NOMO-1 treated with dmso at 0.1 percent for 144 hours (cell line): ENCODE measurements around the gene FAM110A.
"Not testable (repeated sequence)": the region's sequence is repeated elsewhere in the genome, so short reads cannot be mapped to it uniquely, and the experiment has no call there.

Experiments
- DNase-seq: peaks from one replicate; lab custom pipeline; 2025; ENCODE audit not compliant: unreplicated experiment; lab: John Stamatoyannopoulos, UW

FAM110A gene

DNA sequence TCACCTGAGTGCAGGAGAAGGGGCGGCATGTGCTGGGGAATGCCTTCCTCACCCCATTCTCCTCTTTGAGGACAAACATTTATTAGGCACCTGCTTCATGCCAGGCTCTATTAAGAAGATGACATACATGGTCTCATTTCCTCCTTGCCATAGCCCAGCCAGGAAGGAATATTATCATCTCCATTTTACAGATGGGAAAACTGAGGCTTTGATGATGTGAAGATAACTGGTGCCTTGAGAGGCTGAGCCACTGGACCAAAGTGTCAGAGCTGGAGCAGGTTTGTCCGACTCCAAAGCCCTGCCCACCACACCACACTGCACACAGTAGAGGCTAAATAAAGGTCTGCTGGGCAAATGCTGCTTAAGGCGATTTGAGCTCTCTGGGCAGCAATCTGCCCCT is 37.2 kb downstream of the FAM110A start:
- no peak for DNase-seq

DNA sequence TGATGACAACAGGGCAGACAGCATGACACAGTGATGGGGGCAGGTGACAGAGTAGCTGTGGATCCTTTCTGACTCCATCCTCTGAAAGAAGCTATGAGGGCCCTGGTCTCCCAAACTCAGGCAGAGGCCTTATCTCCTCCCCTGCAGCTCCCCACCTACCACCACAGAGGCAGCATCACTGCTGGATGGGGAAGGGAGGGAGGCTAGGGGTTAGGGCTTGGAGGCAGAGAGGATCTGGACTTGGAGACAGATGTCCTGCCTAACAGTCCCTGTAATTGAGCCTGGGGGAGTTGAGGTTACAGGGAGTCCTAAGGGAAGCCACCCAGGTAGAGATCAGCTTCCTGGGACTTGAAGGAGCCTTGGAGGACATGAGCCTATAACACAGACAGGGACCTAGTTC is 37.9 kb downstream of the FAM110A start:
- DNase-seq: no peak

DNA sequence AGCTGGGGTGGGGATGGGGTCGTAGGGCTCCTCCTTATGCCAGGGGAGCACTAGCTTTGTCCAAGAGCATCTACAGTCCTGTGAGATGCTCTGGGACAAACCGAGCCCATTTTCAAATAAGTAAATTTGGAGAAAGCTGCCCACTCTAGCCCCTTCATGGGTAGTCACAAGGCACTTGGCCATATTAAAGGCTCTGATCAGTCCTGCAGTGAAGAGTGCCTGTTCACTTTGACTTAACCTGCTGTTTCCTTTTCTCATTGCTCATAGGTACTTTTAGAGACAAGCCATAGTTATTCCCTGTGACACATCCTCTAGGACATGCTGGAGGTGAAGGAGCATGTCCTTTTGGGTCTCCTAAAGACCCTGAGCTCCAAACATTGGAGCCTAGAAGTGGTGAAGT is 38.4 kb downstream of the FAM110A start:
- DNase-seq: no peak

DNA sequence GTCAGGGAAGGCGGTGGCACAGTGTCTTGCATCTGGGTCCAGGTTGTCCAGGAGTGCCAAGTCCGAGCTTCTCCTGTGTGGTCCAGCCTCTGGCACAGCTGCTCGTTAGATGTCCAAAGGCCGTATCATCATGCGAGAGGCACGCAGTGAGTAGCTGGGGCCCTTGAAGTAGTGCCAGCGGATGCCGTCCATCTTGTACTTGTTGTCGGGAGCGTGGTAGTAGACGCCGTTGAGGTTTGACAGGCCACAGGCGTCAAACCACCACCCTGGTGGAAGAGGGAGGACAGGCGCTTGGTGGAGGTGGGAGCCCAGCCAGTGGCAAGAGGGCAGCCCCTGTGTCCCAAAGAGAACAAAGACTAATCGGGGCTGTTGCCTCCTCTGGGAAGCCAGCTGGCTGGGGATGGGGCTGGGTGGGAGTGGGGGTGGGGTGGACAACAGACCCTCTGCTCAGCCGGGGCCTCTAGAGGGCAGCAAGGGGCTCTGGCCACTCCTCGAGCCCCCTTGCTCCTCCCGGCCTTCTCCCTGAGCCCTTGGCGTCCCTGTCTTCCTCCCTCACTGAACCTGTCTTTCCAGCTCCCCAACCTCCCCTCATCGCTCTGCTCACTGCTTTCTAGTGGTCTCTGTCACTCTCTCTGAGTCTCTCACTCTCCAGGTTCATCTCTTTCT is 39.5 kb downstream of the FAM110A start:
- no peak for DNase-seq

DNA sequence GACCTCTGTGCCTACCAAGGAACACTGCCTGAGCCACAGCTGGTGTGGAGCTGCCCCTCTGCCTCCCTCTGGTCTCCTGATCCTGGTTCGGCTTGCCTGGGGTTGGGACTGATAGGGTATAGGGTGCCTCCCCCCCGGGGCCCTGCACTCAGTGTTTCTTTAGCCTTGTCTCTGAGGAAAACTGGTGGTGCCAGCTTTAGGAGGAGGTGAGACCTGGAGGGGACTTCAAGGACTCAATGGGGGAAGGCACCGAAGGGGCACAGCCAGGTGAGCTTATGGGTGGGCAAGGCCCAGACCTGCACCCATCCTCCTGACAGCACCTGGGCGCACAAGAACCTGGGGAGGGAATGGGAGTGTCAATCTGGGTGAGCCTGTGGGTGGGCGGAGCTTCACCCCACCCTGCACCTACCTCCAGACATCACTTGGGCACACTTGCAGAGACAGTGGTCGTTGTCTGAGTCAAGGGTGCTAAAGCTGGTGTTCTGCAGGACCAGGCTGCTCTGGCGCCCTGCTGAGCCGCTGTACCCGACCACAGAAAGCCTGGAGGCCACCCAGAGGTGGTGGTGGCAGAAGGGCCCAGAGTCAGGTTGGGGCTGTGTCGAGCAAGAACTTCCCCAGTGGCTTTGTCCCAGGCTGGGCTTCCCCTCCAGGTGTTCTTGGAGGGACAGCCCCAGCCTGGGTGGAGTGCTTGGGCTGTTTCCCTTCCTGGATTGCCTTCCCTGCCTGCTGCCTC is 40.5 kb downstream of the FAM110A start:
- DNase-seq: no peak

DNA sequence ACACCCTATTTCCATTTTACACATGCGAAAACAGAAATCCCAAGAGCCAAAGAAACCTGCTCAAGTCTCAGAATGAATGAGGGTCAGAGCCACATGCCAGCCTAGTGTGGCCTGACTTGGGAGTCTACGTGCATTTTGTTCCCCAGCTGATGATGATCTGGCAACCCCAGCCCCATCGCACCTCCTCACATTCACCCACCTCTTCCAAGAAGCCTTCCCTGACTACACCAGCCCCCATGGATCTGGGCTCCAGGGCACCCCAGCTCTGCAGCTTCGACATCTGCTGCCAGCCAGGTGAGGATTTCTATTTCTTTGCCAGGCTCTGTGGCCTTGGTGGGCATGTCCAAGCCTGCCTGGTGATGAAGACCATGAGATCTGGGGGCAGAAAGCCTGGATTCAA is 41.6 kb downstream of the FAM110A start:
- no peak for DNase-seq

DNA sequence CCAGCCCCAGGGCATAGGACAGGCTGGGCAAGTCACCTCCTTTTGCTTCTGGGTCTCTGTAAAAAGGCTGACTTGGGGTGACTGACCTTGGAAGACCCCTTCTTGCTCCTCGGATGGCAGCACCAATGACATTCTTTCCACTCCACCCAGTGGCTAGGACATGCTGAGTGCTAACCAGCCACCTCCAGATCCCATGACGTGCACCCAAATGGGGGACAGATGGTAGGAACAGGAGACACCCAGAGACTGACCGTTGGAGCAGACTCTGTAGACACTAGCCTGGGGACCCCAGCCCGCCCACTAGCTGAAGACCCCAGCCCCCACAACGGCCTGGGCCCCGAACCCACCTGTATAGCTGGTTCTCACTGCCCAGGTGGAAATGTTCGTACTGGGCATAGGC is 44.3 kb downstream of the FAM110A start:
- no peak for DNase-seq

DNA sequence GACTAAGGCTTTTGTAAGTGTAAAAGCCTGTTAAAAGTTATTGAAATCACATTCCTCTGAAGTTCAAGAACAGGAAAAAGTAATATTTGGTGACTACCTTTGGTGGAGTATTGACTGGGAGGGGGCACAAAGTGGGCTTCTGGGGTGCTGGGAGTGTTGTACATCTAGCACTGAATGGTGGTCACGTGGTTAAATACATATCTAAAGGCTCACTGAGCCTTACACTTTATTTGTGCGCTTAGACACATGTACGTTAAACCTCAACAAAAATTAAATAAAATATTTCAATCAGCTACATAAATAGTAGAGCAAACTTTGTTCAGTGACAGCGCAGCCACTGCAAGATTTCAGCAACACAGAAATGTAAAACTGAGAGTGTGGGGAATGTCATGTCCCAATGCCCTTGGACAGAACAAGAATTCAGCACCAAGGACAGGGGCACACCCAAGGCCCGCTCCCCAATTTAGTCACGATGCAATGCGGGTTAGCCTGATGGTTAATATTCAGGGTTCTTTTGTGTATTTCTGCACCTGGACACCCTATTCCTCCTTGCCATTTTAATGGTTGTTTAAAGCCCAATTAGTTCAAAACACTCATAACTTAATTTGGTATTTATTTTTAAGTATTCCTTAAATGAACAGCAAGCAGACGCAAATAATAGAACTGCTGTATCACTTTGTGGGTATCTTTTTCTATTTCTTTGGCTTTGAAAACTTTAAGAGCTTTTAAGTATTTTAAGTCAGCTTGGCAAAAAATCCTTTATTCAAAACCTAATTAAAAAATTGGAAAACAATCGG is 45.2 kb downstream of the FAM110A start:
- no peak for DNase-seq

DNA sequence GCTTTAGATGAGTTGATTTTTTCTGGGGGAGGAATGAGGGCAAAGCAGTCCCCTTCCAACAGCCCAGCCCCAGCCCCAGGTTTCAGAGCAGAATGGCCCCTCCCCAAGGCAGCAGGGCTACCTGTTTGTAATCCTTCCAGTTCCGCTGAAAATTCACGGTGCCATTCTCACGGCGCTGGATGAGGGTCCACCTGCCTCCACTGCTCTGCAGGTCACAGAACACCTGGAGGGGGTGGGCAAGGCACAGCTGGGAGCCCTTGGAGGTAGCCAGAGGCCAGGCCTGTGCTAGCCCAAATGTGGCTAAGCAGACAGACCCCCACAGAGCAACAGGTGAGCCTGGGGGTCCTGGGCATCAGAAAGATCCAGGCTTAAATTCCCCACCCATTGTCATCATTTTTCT is 46.1 kb downstream of the FAM110A start:
- DNase-seq: no peak

DNA sequence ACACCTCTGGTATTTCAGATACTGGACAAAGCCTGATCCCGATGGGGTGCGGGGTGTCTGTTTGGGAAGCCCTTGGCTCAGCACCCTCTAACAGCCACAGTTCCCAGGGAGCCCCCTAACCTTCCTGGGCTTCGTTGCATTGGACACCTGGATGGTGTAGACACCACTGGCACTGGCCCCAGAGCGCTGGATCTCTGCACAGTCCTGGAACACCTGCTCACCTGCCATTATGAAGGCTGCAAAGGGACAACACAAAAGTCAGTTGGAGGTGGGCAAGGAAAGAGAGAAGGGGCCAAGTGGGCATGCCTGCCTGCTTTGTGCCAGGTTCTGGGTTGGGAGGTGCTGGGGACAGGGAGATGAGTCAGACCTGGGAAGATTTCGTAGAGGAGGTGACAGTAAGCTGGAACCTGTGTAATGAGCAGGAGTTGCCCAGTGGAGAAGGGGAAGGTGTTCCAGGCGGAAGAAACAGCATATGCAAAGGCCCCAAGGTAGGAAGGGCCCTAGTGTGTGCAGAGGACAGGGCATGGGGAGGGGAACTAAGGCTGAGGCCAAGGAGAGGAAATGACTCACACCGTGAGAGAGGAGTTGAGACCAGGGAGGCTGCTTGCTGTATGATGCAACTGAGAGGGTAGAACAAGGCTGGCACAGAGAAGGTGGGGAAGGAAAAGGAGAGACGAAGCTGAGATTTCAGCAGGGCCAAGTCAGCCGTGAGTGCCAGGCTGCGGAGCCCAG is 47.7 kb downstream of the FAM110A start:
- peak; percentile 45 for DNase-seq

DNA sequence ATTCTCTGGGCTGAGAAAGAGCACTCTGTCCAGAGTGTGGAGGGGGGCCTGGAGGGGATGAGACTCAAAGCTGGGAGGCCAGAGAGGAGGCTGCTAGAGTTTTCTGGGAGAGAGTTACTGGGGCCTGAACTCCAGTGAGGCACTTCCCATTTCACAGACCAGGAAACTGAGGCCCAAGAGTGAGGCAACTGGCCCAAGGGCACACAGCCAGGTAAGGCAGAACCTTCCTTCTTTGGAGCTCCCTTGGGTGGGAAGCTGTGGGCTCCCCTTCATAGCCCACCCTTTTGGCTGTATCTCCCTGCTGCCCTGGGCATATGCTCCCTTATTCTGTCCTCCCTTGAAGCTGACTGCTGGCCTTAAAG is 48.2 kb downstream of the FAM110A start:
- DNase-seq: no peak

DNA sequence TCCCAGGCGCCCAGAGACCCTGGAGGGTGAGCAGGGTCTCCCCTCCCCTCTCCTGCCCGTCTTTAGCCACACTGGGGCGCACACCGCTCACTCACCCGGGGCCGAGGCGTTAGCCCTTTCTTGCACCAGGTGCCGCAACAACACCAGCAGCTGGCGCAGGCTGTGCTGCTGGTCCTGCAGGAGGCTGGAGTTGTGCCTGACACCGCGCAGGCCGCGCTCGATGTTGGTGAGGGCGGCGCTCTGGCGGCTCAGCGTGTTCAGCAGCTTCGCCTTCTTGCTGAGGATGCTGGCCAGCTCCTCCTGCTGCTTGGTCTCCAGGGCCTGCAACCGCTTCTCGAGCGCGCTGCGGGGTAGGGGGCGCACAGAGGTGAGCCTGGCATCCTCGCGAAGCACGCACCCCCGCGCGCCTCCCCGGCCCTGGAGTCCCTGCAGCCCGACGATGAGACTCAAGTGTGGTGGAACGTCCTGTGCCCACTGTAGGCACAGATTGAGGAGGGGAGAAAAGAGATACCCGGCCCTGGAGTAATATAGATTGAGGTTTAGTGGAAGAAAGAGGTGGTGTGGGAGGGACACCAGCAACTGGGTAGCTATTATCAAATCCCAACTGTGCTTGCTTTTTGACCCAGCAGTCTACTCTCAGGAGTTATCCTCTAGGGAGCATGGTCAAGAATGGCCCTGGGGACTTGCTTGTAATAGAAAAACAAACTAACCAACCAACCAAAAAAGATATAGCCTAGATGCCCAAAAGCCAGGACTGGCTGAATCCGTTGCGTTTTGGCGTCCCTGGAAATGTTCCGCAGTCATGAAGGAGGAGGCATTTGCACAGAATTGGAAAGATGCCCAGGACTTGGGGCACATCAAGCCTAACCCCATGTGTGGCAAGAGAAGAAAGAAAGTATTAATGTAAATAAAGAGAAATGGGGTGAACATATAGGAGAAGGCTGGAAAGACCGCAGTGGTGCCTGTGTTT is 51.8 kb downstream of the FAM110A start:
- no peak for DNase-seq

DNA sequence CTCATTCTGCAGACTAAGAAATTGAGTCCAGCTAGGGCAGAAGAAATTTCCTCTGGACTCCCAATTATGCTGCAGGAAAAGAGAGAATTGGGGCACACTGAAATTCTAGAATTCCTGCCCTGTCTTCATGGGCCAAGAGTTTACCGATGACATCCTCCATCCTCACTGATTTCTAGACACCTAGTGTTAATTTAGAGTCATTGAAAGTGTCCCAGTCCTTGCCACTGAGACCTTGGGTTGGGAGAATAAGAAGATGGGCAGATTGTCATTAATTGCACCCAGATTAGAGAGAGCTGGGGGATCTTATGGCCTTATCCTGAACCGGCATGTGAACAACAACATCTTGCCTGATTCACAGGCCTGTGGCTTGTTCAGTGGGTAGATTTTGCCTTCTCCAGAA is 53.6 kb downstream of the FAM110A start:
- no peak for DNase-seq

DNA sequence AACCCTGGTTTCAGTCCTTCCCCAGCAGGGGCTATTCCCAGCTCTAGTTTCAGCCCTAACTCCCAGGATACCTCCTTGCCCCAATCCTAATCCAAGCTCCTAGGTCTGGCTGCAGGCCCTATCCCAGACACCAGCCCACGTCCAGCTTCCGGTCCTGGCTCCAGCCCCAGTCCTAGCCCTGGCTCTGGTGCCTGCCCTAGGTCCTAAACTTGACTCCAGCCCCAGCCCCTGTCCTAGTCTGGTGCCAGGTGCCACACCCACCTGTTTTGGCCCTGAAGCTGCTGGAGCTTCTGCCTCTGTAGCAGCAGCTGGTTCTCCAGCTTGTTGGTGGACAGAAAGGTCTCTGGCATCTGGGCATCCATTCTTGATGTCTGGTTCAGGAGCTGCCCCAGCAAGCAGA is 54.5 kb downstream of the FAM110A start:
- DNase-seq: no peak

DNA sequence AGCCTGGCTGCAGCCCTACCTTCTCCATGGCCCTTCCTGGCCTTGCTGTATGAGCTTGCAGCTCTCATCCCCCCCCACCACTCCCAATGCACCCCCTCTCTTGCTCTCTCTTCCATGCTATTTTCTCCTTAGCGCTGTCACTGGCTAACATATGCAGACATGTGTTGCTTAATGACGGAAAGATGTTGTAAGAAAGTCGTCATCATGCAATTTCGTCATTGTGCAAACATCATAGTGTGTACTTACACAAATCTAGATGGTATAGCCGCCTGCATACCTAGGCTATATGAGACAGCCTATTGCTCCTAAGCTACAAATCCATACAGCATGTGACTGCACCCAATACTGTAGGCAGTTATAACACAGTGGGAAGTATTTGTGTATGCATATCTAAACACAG is 55.6 kb downstream of the FAM110A start:
- no peak for DNase-seq

DNA sequence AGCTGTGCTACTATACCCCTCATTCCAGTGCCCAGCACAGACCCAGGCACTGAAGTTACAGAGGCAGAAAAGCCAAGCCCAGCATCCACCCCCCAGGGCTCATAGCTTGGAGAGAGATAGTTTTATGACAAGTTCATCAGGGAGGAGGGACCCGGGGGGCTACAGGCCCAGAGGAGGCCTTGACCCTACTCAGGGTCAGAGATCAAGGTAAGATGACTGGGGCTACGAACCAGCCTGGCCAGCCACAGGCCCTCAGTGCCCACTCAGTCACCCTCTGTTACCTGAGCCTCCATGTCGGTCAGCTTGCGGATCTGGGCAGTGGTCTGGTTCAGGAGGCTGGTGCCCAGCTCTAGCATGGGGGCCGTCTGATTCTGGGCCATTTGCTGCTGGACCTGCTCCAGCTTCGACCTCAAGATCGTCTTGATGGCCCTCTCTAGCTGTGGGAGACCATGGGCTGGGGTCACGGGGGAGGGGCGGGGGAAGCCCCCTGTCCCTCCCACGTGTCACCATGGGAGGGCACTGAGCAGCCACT is 56.5 kb downstream of the FAM110A start:
- no peak for DNase-seq

DNA sequence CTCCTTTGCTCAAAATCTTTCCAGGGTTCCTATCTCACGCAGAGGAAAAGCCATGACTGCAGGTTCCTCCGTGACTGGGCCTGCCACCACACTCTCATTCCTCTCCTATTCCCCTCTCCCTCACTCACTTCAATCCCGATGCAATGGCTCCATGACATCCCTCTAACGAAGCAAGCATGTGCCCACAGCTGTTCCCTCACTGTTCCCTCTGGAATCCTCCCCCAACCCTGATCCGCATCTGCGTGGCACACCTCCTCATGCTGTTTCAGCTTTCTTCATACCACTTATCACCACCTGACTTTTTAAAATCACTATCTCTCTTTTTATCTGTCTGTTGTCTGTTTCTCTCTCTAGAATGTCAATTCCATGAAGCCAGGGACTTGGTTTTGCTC is 57.1 kb downstream of the FAM110A start:
- no peak for DNase-seq

DNA sequence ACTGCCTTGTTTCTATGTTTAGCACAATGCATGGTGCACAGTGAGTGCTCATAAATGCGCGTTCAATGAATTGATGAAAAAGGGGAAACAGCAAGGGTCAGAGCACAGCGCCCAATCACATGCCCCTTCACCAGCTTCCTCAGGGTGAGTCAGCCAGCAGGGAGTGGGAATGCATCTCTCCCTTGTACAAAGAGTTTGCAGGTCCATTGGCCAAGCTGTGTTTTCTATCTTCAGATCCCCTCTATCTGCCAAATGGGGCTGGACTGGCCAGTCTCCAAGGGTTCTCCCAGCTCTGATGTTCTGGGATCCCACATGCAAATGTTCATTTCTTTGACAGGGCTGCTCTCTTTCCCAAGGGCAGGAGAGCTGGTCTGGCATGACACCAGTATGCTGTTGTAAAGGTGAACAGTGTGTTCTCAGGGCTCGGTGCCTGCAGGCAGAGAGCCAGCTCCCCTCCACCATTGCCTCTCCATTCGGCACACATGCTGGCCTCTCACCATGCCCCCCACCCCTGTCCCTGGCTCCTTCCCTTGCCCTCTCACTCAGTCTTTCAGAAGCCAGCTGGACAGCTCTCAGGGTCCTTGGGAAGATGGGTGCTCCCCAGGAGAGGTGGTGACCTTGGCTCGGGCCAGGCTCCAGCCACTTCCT is 57.7 kb downstream of the FAM110A start:
- no peak for DNase-seq

DNA sequence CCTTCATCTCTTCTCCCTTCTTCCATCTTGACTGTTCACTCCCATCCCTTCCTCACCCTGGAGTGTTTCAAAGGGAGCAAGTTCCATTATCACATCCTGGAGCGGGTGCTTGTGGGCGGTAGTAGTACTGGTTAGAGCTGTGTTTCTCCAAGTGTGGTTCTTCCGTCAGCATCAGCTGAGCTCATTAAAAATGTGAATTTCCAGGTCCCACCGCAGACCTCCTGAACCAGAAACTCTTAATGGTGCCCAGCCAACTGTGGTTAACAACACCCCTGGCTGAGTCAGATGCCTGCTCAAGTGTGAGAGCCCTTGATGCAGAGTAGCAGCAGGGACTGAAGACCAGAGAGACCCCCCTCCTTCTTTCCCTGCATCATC is 58.2 kb downstream of the FAM110A start:
- no peak for DNase-seq

DNA sequence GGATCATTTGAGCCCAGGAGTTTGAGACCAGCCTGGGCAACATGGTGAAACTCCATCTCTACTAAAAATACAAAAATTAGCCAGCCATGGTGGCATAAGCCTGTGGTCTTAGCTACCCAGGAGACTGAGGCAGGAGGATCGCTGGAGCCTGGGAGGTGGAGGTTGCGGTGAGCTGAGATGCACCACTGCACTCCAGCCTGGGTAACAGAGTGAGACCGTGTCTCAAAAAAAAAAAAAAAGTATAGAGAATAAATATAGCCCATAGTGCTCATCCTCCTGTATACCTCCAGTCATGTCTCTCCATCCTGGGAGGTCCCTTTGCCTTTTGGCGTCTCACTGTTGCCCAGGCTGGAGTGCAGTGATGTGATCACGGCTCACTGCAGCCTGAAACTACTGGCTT is 58.9 kb downstream of the FAM110A start:
- not testable (repeated sequence) for DNase-seq
